HG03439 (cell line): ENCODE results near the gene GAL3ST2.

ENCODE experiments used
- ATAC-seq: cut with Tn5 transposase; IDR thresholded peaks from one replicate; pipeline ENCODE4 v1.9.1; 2021; ENCODE audit warnings: mild to moderate bottlenecking, moderate library complexity; ENCODE audit not compliant: unreplicated experiment

GAL3ST2 gene

GRCh38 chr2:241842620-241843211, 66.1 kb downstream of the GAL3ST2 start:
- ATAC-seq: no peak

- ATAC-seq: no peak
These were observed 66.9 kb downstream of the GAL3ST2 start for GRCh38 chr2:241843321-241844065.

GRCh38 chr2:241844066-241844728, 67.6 kb downstream of the GAL3ST2 start:
- ATAC-seq: peak; percentile 58

- ATAC-seq: no peak
These were observed 68.4 kb downstream of the GAL3ST2 start for GRCh38 chr2:241844831-241845578.

- ATAC-seq: no peak
These were observed 69.8 kb downstream of the GAL3ST2 start for GRCh38 chr2:241846406-241846805.

- no peak for ATAC-seq
These were observed 72.4 kb downstream of the GAL3ST2 start for GRCh38 chr2:241848761-241849615.

GRCh38 chr2:241849616-241850543, 73.3 kb downstream of the GAL3ST2 start:
- no peak for ATAC-seq

- ATAC-seq: no peak
These were observed 74.1 kb downstream of the GAL3ST2 start for GRCh38 chr2:241850544-241851324.

GRCh38 chr2:241851325-241852115, 74.9 kb downstream of the GAL3ST2 start:
- no peak for ATAC-seq

- ATAC-seq: no peak
These were observed 75.7 kb downstream of the GAL3ST2 start for GRCh38 chr2:241852116-241852980.

GRCh38 chr2:241852981-241853631, 76.5 kb downstream of the GAL3ST2 start:
- no peak for ATAC-seq
